Calu3 (cell line): ENCODE results near the gene HIVEP3. TPM values are rescaled to one million over a fixed set of nuclear protein-coding genes. Genes with fewer than 3 reads are reported as not detected.

Source experiments
- BruUV-seq: library from RNA; stranded (reverse); fragments of 400-500 nt; replicated peaks from 2 replicates; lab custom pipeline; 2021; lab: Mats Ljungman, UMichigan
- CTCF ChIA-PET: fragments of 300-600 bp; sonication (Branson Sonifier 250); formaldehyde crosslinking; loops from one replicate; lab custom pipeline; 2022; ENCODE audit warnings: antibody characterized with exemption; lab: Charles Lee
- DNase-seq: peaks from one replicate; pipeline ENCODE4 v3.0.0; 2022
- H3K27ac Mint-ChIP-seq: one replicate; pipeline ENCODE4 v1.8.0; 2022; ENCODE audit warnings: mixed read lengths; ENCODE audit not compliant: unreplicated experiment
- H3K27me3 Mint-ChIP-seq: one replicate; pipeline ENCODE4 v1.8.0; 2022; ENCODE audit warnings: mixed read lengths; ENCODE audit not compliant: unreplicated experiment
- H3K36me3 Mint-ChIP-seq: one replicate; pipeline ENCODE4 v1.8.0; 2022; ENCODE audit warnings: mild to moderate bottlenecking, moderate library complexity, mixed read lengths; ENCODE audit not compliant: insufficient read depth, unreplicated experiment
- H3K4me1 Mint-ChIP-seq: one replicate; pipeline ENCODE4 v1.8.0; 2022; ENCODE audit warnings: mild to moderate bottlenecking, low read depth, mixed read lengths; ENCODE audit not compliant: unreplicated experiment
- H3K4me3 Mint-ChIP-seq: one replicate; pipeline ENCODE4 v1.8.0; 2022; ENCODE audit warnings: mild to moderate bottlenecking, low read depth, moderate library complexity, mixed read lengths; ENCODE audit not compliant: unreplicated experiment
- H3K9me3 Mint-ChIP-seq: one replicate; pipeline ENCODE4 v1.8.0; 2022; ENCODE audit warnings: low read depth, mixed read lengths; ENCODE audit not compliant: unreplicated experiment
- CTCF ChIP-seq: fragments of 200-600 bp; IDR thresholded peaks from one replicate; pipeline ENCODE4 v1.8.0; 2022; ENCODE audit warnings: antibody characterized with exemption; ENCODE audit not compliant: unreplicated experiment
- intact Hi-C: fragments of 100-400 bp; cut with micrococcal nuclease; formaldehyde crosslinking; loops from one replicate; pipeline ENCODE4 v1.10.0; 2022; ENCODE audit not compliant: unreplicated experiment
- total RNA-seq: library from RNA; stranded (reverse); gene quantifications from 2 replicates; pipeline ENCODE4 v1.2.3, GENCODE V29; 2022

HIVEP3 gene
- total RNA-seq, 1 experiment from 2014 or later: 9.0 TPM

GRCh38 chr1:41810446-41810845 is 108.3 kb downstream of the HIVEP3 start:
- intact Hi-C loops: loop anchor here (10.0 kb wide), 1 partner anchor 224 kb away; no protein-coding TSS in a partner anchor
- no peak overlapping the region for H3K27ac Mint-ChIP-seq
- DNase-seq: peak; percentile 21
- no peaks in the 10 kb centered on the region for H3K9me3 Mint-ChIP-seq
- CTCF ChIA-PET: no interaction called here
- H3K4me3 Mint-ChIP-seq: no peak overlapping the region
- no peaks in the 10 kb centered on the region for H3K36me3 Mint-ChIP-seq
- peaks cover 26% of the 10 kb centered on the region for H3K4me1 Mint-ChIP-seq
- TF ChIP-seq CTCF: no peak
- no peaks in the 10 kb centered on the region for H3K27me3 Mint-ChIP-seq
- no TSS peak for BruUV-seq

GRCh38 chr1:41809692-41810091 is 109.0 kb downstream of the HIVEP3 start:
- H3K27me3 Mint-ChIP-seq: no peaks in the 10 kb centered on the region
- H3K27ac Mint-ChIP-seq: no peak overlapping the region
- peaks cover 26% of the 10 kb centered on the region for H3K4me1 Mint-ChIP-seq
- no peaks in the 10 kb centered on the region for H3K9me3 Mint-ChIP-seq
- no TSS peak for BruUV-seq
- intact Hi-C loops: loop anchor here (10.0 kb wide), 1 partner anchor 225 kb away; no protein-coding TSS in a partner anchor
- DNase-seq: no peak
- CTCF ChIA-PET: no interaction called here
- H3K4me3 Mint-ChIP-seq: no peak overlapping the region
- H3K36me3 Mint-ChIP-seq: no peaks in the 10 kb centered on the region
- no peak for TF ChIP-seq CTCF

- Mint-ChIP-seq H3K9me3 (no peaks in the 10 kb centered on the region), H3K4me1 (peaks cover 25% of the 10 kb centered on the region), H3K27ac (no peak overlapping the region), H3K4me3 (no peak overlapping the region), H3K27me3 (no peaks in the 10 kb centered on the region), H3K36me3 (no peaks in the 10 kb centered on the region)
- CTCF ChIA-PET: no interaction called here
- BruUV-seq: no TSS peak
- DNase-seq: no peak
- TF ChIP-seq CTCF: no peak
- intact Hi-C loops: no loop called here
Measured at GRCh38 chr1:41807390-41807789, 111.3 kb downstream of the HIVEP3 start.

GRCh38 chr1:41806472-41807155 is 112.1 kb downstream of the HIVEP3 start:
- DNase-seq: no peak
- CTCF ChIA-PET: no interaction called here
- Mint-ChIP-seq H3K27ac (no peak overlapping the region), H3K27me3 (no peaks in the 10 kb centered on the region), H3K9me3 (no peaks in the 10 kb centered on the region), H3K36me3 (no peaks in the 10 kb centered on the region), H3K4me3 (no peak overlapping the region), H3K4me1 (peaks cover 17% of the 10 kb centered on the region)
- intact Hi-C loops: no loop called here
- TF ChIP-seq CTCF: no peak
- no TSS peak for BruUV-seq
